GM13977 (cell line): ENCODE data around the gene ZEB1.

ENCODE experiments used
- DNase-seq: peaks from one replicate; pipeline ENCODE4 v3.0.0; 2012; ENCODE audit warnings: low spot score
- in situ Hi-C: fragments of 300-500 bp; cut with MboI; formaldehyde crosslinking; loops from one replicate; pipeline ENCODE4 v1.12.0; 2022; ENCODE audit warnings: low sequenced_read_pairs, low pct_unique_long_range_greater_than_20kb, mixed read lengths, inconsistent platforms; ENCODE audit not compliant: unreplicated experiment
- TF ChIP-seq, protein P1 (sequence below): IDR thresholded peaks from 2 replicates; pipeline ENCODE4 v1.5.1; 2012; ENCODE audit warnings: mild to moderate bottlenecking, control low read depth; ENCODE audit not compliant: insufficient read depth; ENCODE audit errors: extremely low read depth, missing control alignments

ZEB1 gene

DNA sequence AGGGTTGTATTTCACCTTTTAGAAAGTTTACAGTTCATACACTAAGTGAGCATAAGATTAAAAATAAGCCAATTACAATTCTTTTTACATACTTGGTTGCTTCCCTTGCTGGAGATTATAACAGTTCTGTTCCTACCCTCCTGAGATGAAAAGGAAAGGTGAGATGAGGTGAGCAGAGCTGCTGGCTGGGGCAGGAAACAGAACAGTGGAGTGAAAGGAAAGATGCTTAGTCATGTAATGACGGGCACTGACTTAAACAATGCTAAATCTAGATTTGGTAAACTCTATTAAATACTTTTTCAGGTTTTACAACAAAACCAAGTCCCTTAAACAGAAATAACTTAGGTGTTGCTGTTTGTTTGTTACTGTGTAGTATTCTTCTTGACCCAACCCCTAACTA lies 19.9 kb upstream of the ZEB1 start:
- in situ Hi-C loops = no loop called here
- TF ChIP-seq, protein P1, sequence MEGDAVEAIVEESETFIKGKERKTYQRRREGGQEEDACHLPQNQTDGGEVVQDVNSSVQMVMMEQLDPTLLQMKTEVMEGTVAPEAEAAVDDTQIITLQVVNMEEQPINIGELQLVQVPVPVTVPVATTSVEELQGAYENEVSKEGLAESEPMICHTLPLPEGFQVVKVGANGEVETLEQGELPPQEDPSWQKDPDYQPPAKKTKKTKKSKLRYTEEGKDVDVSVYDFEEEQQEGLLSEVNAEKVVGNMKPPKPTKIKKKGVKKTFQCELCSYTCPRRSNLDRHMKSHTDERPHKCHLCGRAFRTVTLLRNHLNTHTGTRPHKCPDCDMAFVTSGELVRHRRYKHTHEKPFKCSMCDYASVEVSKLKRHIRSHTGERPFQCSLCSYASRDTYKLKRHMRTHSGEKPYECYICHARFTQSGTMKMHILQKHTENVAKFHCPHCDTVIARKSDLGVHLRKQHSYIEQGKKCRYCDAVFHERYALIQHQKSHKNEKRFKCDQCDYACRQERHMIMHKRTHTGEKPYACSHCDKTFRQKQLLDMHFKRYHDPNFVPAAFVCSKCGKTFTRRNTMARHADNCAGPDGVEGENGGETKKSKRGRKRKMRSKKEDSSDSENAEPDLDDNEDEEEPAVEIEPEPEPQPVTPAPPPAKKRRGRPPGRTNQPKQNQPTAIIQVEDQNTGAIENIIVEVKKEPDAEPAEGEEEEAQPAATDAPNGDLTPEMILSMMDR = no peak
- DNase-seq = no peak

DNA sequence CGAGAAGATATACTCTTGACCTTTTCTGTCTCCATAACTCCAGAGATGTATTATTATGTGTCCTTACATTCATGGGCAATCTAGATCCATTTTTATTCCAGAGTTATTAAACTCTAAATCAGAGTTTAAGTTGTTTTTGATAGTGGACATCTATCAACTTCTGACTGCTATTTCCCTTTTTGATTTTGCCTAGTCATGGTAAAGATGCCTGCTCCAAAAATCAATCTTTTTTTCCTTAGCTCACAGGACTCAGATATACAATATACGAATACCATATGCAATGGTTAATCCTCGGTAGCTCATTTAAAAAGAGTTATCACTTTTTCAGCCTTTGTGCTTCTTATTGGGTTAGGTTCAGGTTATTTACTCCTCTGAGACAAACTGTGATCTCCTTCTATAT lies 15.8 kb upstream of the ZEB1 start:
- in situ Hi-C loops = no loop called here
- TF ChIP-seq, protein P1 = no peak
- no peak for DNase-seq

DNA sequence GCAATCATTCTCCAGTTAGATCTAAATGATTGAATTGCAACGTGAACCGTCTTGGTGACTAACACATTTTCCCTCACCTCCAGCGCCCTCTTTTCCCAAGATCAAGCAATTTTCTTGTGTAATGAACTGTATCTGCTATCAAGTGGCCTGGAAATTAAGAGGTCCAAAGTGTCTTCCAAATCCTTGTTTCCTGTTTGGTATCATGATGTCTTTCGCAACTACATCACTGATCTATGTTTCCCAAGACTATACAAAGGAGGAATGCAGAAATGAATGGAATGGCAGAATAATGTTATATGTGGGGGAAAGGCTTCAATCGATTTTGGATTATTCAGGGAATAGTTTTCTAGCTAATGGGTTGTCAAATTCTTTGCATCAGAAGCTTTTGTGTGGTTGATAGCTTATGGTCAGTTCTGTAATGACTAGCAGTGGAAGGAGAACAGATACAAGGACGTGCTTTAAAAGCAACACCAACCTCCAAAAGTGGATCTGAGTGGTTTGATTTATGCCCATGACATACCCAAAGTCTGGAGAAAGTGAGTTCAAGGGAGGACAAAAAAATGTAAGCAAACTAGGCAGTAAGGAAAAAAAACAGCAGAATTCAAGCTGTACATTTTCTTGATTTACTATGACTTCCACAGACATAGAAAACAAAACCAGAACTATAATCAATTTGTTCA lies 14.6 kb upstream of the ZEB1 start:
- in situ Hi-C loops = no loop called here
- TF ChIP-seq, protein P1 = no peak
- no peak for DNase-seq

DNA sequence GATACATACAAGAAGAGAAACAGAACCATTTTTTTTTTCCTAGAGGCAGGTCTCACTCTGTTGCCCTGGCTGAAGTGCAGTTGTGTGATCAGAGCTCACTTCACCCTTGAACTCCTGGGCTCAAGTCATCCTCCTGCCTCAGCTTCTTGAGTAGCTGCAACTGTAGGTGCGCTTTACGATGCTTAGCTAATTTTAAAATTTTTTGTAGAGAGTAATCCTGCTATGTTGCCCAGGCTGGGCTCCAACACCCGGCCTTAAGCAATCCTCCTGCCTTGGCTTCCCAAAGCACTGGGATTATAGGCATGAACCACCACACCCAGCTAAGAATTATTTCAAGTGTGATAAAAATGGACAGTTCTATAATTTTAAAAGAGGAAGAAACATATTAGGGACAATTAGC lies 5.6 kb upstream of the ZEB1 start:
- TF ChIP-seq, protein P1 = no peak
- DNase-seq = no peak
- in situ Hi-C loops = no loop called here

DNA sequence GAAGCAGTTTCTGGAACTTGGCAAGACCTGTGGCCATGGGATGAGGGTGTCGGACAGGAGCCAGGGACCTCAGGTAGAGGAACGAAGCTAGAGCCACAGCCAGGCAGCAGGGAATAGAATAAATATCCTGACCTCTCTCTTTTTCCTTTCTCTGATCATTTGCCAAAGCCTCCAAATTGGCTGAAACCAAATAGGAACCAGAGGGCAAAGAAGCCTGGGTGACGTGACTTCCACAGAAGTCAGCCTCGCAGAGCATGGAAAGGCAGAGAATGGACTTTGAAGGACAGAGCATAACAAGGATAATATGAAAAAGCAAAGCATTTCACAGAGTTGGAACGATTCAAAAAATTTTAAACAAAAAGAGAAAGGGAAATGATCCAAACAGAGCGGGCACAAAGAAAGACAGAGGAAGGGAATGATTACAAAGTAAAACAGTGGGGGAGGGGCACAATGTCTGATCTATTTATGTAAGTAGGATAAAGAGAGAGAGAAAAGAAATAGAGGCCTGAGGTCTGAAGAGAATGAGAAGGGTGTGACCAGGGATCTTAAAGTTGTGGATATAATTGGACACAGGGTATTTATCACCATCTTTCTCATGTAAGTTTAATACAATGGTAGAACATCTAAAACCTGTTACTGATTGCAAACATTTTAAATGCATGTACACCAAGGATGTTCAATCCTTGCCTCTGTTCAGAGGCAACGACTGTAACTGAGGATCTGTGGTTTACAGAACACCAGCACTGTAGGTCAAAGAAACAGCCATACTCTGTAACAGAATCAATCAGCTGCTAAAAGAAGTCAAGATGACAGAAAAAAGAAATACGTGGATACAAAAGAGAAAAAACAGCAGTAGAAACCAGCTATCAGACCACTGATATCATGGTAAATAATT lies 4.5 kb upstream of the ZEB1 start:
- DNase-seq = no peak
- TF ChIP-seq, protein P1 = no peak
- in situ Hi-C loops = no loop called here

DNA sequence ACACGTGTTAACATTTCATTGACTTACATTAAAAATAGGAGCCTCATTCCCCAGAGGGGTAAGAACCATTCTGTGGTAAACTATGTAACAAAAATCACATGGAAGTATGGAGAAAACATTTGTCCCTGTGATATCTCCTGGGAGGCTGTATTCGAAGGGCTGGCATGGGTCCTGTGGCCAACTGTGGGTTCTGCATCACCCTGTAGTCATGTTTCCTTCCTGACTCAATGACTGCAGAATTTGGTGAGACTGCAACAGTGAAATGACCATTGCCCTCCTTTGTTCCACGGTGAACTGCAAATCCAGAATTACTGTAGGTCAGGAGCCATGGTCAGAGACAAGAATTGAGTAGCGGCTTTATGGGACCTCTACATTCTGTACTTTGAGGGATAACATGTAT lies 3.6 kb upstream of the ZEB1 start:
- TF ChIP-seq, protein P1 = no peak
- in situ Hi-C loops = no loop called here
- DNase-seq = no peak
